Measurements from ENCODE around the gene OR56A3.

DNA sequence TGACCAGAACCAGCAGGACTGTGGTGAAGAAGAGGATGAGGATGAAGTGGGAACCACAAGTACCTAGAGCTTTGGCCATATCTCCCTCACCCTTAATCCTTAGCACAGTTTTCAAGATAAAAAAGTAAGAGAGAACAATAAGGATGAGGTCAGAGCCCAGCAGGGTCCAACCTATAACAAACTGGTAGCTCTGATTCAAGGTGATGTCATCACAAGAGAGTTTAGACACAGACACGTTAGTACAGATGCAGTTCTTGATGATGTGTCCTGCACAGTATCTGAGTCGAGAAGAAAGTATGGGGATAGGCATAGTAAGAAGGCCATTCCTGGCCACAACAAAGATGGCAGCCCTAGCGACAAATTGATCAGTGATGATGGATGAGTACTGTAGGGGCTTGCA, 25.7 kb downstream of the OR56A3 start:
- TF ChIP-seq CTCF (IDR thresholded peaks at IDR 0.05) (no peak), ZFX (IDR thresholded peaks at IDR 0.05; ENCODE audit: borderline replicate concordance) (no peak)
